HG03139 (cell line): Measurements from ENCODE around the gene BMX.
A peak's percentile ranks its signal among the peaks of the same experiment; 100 is the strongest.

Source experiments
- ATAC-seq: cut with Tn5 transposase; IDR thresholded peaks from one replicate; pipeline ENCODE4 v1.9.1; 2021; ENCODE audit not compliant: unreplicated experiment

BMX gene

DNA sequence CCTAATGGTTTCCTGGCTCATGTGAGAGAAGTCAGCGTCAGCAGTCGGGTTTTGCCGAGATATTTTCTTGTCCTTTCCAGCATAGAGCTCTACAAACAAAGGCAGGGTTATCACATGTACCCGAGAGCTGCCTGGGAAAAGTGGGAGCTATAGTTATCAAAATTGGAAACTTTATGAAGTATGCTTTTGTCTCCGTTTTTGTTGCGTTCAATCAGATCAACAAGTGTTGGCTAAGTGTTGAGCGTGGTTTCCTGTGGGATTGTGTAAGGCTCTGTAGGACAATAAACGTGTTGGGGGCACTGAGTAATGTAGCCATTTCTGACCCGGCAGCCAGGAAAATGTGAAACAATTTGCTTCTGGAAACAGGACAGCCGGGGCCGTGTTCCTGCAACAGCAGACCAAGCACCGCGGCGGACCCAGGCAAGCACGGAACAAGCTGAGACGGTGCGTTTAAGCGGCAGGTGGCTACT is at the start of gene BMX:
Gene BMX (plus strand): TSS at position 311 of the 470 bp plus-strand sequence. CDS start 7,547 bp downstream, outside the sequence.
- no peak for ATAC-seq

DNA sequence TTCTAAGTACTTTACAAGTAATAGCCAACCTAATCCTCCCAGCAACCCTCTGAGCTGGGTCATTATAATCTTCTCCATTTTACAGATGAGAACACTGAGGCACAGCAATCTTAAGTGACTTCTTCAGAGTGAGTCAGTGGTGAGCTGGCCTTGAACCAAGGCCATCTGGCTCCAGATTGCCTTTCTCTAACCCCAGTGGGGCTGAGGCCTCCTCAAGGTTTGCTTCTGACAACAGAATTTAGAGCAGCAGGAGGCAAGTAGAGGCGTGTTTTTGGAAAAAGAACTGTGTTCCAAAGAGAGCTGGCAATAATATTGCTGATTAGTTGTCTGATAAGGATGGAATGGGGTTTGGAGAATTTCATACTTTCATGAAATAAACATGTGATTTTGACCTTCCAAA is 48.7 kb upstream of the BMX start:
- no peak for ATAC-seq

DNA sequence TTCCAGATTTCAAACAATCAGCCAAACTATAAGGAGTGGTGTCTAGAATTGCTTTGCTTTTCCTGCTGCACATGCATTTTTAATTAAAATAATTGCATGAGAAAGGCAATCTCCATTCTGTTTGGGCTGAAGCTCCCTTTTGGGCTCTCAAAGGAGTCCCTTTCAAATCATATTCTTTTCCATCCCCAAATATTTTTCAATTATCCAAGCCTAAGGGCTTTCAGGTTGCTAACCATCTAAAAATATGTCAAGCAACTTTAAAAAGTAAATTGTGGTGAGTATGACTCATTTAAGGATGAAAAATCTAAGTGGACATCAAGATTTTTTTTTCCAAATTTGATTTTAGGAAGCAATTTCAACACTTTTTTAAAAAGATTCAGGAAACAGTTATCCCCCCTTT is 35.9 kb upstream of the BMX start:
- no peak for ATAC-seq

DNA sequence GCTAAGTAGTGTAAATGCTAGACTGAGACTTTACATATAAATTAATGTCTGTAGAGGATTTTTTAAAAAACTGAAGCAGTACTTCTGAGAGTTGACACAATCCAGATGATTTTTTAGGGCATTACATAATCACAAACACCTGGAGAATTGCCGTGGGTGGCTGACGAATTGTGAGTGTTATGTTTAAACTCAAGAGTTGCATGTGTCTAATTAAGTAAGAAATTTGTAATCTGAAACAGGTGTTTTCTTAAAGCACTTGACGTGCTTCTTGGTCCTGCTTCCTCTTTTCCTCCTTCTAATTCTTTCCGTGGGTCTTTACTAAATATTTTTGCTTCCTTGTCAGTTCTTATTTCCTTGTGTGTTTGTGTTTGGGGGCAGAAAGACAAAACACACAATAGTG is 35.3 kb upstream of the BMX start:
- no peak for ATAC-seq

DNA sequence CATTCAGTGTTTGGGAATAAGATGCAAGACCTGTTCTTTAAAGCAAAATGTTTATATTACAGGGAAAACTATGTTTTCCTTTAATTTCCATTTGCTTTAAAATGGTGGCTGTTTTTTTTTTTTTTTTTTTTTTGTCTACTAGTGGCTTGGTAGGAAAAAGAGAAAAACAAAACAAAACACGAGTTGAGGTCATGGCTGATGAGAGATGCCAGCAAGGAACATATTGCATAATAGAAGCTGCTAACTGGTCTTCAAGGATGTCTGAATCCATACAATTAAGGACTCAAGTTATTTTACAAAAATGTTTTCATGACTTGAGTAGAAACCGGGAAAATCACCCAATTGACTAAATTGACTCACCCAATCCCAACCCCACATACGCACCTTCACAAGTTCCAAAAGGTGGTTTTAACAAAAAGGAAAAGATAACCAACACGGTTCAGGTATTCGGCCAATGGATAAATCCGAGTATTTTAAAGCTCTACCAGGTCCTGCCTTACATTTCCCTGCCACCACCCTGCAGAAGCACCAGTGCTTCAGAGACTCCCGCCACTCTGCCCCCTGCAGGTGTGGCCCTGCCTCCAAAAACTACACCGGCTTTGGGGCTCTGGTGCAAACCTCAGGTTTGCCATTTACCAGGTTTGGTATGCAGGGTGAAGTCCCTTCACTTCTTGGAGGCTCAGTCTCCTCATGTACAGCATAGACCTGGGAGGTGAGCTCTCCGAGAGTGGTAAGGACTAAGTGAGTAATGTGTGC is 34.5 kb upstream of the BMX start:
- no peak for ATAC-seq

DNA sequence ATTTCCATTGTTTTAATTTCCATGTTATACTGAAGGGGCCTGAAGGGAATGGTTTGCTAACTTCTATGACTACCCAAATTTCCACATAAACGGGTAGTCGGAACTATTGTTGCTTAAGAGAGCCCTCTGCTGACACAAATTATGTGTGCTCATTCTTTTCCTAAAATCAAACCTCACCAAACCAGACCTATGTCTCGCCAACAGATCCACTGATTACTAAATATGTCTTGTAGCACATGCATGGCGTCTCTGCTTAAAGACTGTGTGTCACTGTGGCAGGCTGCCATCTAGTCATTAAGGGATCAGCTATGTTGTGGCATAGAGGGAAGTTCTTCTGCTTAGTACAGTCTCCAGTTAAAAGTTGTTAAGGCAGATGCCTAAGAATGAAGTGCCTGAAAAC is 32.6 kb upstream of the BMX start:
- no peak for ATAC-seq

DNA sequence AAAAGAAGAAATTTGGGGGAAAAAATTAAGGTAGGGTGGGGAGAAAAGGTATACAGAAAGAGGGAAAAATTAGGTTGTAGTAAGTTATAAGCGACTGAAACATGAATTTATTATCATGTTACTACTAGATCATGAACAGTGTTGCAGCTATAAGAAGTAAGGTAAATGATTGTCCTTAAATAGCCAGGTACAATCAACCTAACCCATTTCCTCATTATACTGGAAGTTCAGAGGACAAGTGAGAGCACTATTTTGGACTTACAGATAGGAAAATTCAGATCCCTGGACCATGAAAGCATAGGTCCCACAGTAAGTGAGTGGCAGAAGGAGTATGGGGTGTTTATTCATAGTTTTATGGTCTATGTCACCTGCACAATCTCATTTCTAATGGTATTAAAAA is 31.0 kb upstream of the BMX start:
- ATAC-seq = no peak

- no peak for ATAC-seq
These were observed 29.6 kb upstream of the BMX start for GRCh38 chrX:15471028-15471427.

- ATAC-seq = no peak
These were observed 28.1 kb upstream of the BMX start for GRCh38 chrX:15472531-15472930.

GRCh38 chrX:15474028-15474427 is 26.6 kb upstream of the BMX start:
- no peak for ATAC-seq

GRCh38 chrX:15475021-15475420 is 25.6 kb upstream of the BMX start:
- ATAC-seq = no peak

- ATAC-seq = no peak
These were observed 25.1 kb upstream of the BMX start for GRCh38 chrX:15475486-15475885.

DNA sequence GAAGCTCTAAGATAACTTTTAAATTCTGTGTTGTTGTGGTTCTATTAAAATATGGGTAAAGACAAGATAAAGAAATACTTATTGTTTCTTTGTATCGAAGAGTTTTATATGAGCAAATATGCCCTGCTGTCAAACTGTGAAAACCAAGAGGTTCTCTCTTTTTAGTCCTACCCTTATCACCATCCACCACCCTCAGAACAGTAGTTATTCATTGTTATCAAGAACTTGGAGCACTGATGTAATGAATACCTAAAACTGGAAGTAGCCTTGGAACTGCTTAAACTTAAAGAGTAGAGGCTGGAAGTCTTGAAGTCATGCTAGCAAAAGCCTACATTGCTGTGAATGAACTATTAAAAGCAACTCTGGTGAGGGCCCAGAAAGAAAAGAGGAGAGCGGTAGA is 16.7 kb upstream of the BMX start:
- ATAC-seq = no peak

- ATAC-seq = no peak
These were observed 8.1 kb upstream of the BMX start for GRCh38 chrX:15492469-15492868.

DNA sequence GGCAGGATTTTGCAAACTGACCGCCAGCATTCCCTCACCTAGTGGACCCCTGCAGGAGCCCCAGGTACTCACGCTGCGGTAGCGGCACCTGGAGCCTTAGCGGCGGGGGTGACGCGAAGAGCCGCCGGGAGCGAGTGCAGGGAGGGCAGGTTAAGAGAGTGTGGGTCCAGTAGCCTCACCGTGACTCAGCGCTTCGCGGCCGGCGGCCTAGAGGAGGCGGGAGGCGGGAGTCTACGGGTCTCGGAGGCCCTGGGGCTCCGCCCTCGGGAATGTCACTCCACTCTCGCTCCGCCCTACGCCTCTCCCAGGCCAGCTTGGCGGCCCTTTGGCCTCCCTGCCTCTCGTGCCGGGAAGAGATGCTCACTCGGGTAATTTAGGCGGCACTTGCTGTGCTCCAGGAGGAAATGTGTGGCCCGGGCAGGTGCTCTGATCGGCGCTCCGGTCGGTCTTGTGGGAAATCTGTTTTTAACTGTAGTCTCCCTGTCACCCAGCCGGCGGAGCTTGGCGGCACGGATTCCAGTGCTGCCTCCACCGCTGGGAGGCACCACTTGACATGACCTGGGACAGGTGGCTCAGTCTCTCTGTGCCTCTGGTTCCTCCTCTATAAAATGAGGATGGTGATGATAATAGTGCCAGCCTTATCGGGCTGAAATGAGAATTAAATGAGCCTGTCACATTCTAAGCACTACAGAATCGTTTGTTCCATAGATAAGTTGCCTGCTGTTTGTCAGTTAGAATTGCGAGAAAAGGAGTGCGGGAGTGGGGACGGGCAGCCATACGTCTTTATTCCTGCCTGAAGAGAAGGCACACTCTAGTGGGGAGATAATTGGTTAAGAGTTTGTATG is 7.3 kb upstream of the BMX start, which contains the start of gene PIR:
Gene PIR (minus strand): TSS at position 216 of the 845 bp plus-strand sequence. CDS start 2,076 bp downstream, outside the sequence.
- peak; percentile 94 for ATAC-seq

- ATAC-seq = no peak
These were observed 4.8 kb upstream of the BMX start for GRCh38 chrX:15495801-15496200.

DNA sequence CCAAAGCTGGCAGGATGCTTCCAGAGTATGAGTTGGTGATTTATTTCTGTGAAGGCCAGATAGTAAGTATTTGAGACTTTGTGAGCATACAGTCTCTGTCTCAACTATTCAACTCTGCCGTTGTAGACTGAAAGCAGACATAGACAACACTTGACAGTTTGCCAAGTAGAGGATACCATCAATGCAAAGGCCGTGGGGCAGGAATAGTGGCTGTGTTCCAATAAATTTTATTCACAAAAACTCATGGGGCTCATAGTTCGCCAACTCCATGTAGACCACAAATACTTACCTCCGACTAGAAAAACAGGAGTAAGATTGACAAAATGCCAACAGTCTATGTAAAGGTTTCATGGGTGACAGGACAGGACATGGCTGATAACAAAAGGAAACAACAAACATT is 3.8 kb upstream of the BMX start:
- no peak for ATAC-seq

GRCh38 chrX:15497865-15498264 is 2.7 kb upstream of the BMX start:
- ATAC-seq = no peak

- no peak for ATAC-seq
These were observed 1.9 kb upstream of the BMX start for GRCh38 chrX:15498741-15499140.

DNA sequence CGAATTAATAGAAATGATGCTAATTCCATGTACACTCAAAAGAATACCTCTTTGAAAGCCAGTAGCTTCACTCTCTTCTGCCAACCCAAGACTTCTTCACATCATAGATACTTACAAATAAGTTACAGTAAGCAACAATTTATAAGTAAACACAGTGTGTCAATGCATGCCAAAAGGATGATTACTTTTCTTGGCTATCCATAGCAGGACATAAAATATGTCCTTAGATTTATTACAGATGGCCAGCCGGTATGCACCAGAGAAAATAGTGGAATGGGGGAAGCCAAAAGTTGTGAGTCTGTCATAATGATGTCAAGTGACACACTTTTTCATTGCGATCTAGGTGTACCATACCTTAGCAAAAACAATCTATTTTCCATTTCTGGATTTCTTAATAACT is 631 bp upstream of the BMX start:
- ATAC-seq = no peak

DNA sequence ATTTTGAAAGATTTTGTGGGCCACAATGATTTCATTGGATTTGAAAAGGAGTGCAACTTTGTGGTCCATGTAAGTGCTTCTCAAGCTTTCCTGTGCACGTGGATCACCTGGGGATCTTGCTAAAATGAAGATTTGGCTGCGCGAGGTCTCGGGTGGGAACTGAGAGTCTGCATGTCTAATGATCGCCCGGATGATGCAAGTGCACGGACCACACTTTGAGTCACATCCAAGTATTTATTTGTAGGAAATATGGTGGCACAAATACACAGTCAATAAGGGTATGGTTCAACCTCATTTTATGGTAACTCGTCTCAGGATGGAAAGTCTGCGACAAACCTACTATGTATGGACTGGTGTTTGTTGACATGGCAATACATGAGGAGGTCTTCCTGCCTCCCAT is 899 bp downstream of the BMX start:
- ATAC-seq = no peak

GRCh38 chrX:15504661-15505060 is 4.1 kb downstream of the BMX start:
- ATAC-seq = no peak
